CD14-positive monocyte (primary cell): ENCODE measurements around the gene ANKRD45. TPM values are rescaled to one million over a fixed set of nuclear protein-coding genes. Genes with fewer than 3 reads are reported as not detected.
"Not testable (repeated sequence)": the region's sequence is repeated elsewhere in the genome, so short reads cannot be mapped to it uniquely, and the experiment has no call there.

Source experiments
- DNase-seq, 3 donors: peaks; one replicate each; pipeline ENCODE4 v3.0.0-alpha.2; 2011 to 2022
- H2AFZ ChIP-seq: 2 replicates; pipeline ENCODE4 v1.6.0; 2012; ENCODE audit warnings: mild to moderate bottlenecking, low read depth, low read length, inconsistent platforms; ENCODE audit not compliant: insufficient read depth, poor library complexity, severe bottlenecking
- H3K27ac ChIP-seq, 2 donors: 1 replicate in 1 of 2; 2 replicates in 1 of 2; pipeline ENCODE4 v1.5.1; 2012 to 2013; ENCODE audit warnings: low read length in 2 of 2, control low read depth in 1 of 2, inconsistent platforms in 1 of 2, low read depth in 1 of 2, mild to moderate bottlenecking in 1 of 2
- H3K27me3 ChIP-seq, 2 donors: one replicate each; pipeline versions ENCODE4 v1.6.0 to v1.6.1; 2011 to 2013; ENCODE audit warnings: low read length in 2 of 2; ENCODE audit not compliant: control insufficient read depth in 2 of 2, insufficient read depth in 2 of 2
- H3K36me3 ChIP-seq, 2 donors: replicated peaks in 1 of 2; 1 replicate in 1 of 2; 2 replicates in 1 of 2; pipeline versions ENCODE4 v1.5.1 to v1.6.1; 2012 to 2013; ENCODE audit warnings: low read length in 2 of 2, control low read depth in 1 of 2, inconsistent platforms in 1 of 2, mild to moderate bottlenecking in 1 of 2; ENCODE audit not compliant: insufficient read depth in 2 of 2, control insufficient read depth in 1 of 2
- H3K4me1 ChIP-seq, 2 donors: 1 replicate in 1 of 2; 2 replicates in 1 of 2; pipeline versions ENCODE4 v1.5.1 to v1.6.1; 2012 to 2013; ENCODE audit warnings: low read length in 2 of 2, control low read depth in 1 of 2, inconsistent platforms in 1 of 2, mild to moderate bottlenecking in 1 of 2, moderate library complexity in 1 of 2; ENCODE audit not compliant: insufficient read depth in 2 of 2, control insufficient read depth in 1 of 2
- H3K4me2 ChIP-seq: replicated peaks from 2 replicates; pipeline ENCODE3; 2012; ENCODE audit warnings: low read length, moderate library complexity, mild to moderate bottlenecking; ENCODE audit not compliant: poor library complexity, severe bottlenecking; ENCODE audit errors: extremely low read depth
- H3K4me3 ChIP-seq, 3 experiments: fragments of 200-600 bp in 1 of 3; sonication (generic) in 1 of 3; replicated peaks in 1 of 3; 1 replicate in 2 of 3; 2 replicates in 1 of 3; pipeline ENCODE4 v1.5.1; 2011 to 2013; ENCODE audit warnings: low read length in 3 of 3, mild to moderate bottlenecking in 3 of 3, control low read depth in 2 of 3, low read depth in 2 of 3, inconsistent platforms in 1 of 3, moderate library complexity in 1 of 3
- H3K79me2 ChIP-seq: 2 replicates; pipeline ENCODE4 v1.6.0; 2012; ENCODE audit warnings: mild to moderate bottlenecking, control low read depth, inconsistent platforms, low read length, moderate library complexity; ENCODE audit not compliant: insufficient read depth
- H3K9ac ChIP-seq: 2 replicates; pipeline ENCODE4 v1.6.0; 2017; ENCODE audit warnings: low read length, mild to moderate bottlenecking; ENCODE audit not compliant: insufficient read depth, poor library complexity, severe bottlenecking
- H3K9me3 ChIP-seq, 2 donors: replicated peaks in 1 of 2; 1 replicate in 1 of 2; 2 replicates in 1 of 2; pipeline versions ENCODE4 v1.5.1 to v1.6.1; 2012 to 2013; ENCODE audit warnings: low read length in 2 of 2, control low read depth in 1 of 2; ENCODE audit not compliant: control insufficient read depth in 1 of 2, insufficient read depth in 1 of 2
- H4K20me1 ChIP-seq: 2 replicates; pipeline ENCODE4 v1.6.0; 2012; ENCODE audit warnings: mild to moderate bottlenecking, low read length, control low read depth, moderate library complexity; ENCODE audit not compliant: insufficient read depth
- H3K27ac Mint-ChIP-seq, 7 donors: one replicate each; pipeline ENCODE4 v1.8.0; 2020; ENCODE audit warnings: mild to moderate bottlenecking in 7 of 7, mixed read lengths in 7 of 7, moderate library complexity in 6 of 7, inconsistent platforms in 2 of 7
- H3K27me3 Mint-ChIP-seq, 3 donors: one replicate each; pipeline ENCODE4 v1.8.0; 2021 to 2022; ENCODE audit warnings: low read depth in 3 of 3, mild to moderate bottlenecking in 3 of 3, mixed read lengths in 3 of 3, moderate library complexity in 3 of 3, inconsistent platforms in 1 of 3
- H3K36me3 Mint-ChIP-seq, 2 donors: one replicate each; pipeline ENCODE4 v1.8.0; 2020; ENCODE audit warnings: mixed read lengths in 2 of 2, inconsistent platforms in 1 of 2, mild to moderate bottlenecking in 1 of 2
- H3K4me1 Mint-ChIP-seq: one replicate; pipeline ENCODE4 v1.8.0; 2020; ENCODE audit warnings: mild to moderate bottlenecking, mixed read lengths
- H3K4me3 Mint-ChIP-seq, 2 donors: one replicate each; pipeline ENCODE4 v1.8.0; 2020; ENCODE audit warnings: mild to moderate bottlenecking in 2 of 2, mixed read lengths in 2 of 2, moderate library complexity in 1 of 2
- H3K9me3 Mint-ChIP-seq, 7 donors: one replicate each; pipeline ENCODE4 v1.8.0; 2020 to 2022; ENCODE audit warnings: mixed read lengths in 7 of 7, mild to moderate bottlenecking in 6 of 7, moderate library complexity in 6 of 7, inconsistent platforms in 2 of 7
- WGBS: methylation state at CpG from one replicate; pipeline ENCODE4 v1.1.5; 2013; ENCODE audit warnings: missing lambda C conversion rate; ENCODE audit not compliant: insufficient coverage; 5-methylcytosine and 5-hydroxymethylcytosine counted together
- intact Hi-C, 2 donors: fragments of 100-400 bp; cut with micrococcal nuclease; formaldehyde crosslinking; loops; one replicate each; pipeline versions ENCODE4 v1.15.0 to v1.15.1; 2023
- polyA plus RNA-seq, 3 donors: library from polyadenylated mRNA; depleted of rRNA in 1 of 3; unstranded in 2 of 3; stranded (reverse) in 1 of 3; fragments of 300-500 nt in 2 of 3; fragments of >200 nt in 1 of 3; fragmentation: Illumina TruSeq in 2 of 3; gene quantifications; 1 replicate in 2 of 3; 2 replicates in 1 of 3; pipeline ENCODE4 v1.2.3, GENCODE V29; 2012 to 2021
- TF ChIP-seq, protein P1 (sequence below): fragments of 200-600 bp; IDR thresholded peaks from one replicate; pipeline ENCODE4 v1.8.0; 2022; ENCODE audit warnings: antibody characterized with exemption, mild to moderate bottlenecking

ANKRD45 gene
- polyA plus RNA-seq, 3 donors: not detected

DNA sequence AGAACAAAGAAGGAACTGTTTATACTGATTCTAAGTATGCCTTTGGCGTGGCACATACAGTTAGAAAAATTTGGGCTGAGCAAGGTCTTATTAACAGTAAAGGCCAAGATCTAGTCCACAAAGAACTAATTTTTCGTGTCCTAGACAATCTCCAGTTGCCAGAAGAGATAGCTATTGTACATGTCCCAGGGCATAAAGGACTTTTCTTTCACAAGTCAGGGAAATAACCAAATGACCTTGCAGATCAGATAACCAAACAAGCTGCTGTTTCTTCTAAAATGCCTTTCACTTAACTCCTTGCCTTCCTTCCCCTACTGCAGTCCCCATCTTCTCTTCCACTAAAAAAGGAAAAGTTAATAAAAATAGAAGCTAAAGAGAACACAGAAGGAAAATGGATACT, 30.5 kb downstream of the ANKRD45 start:
- DNase-seq: no peak
- H3K27ac ChIP-seq: no peak overlapping the region
- H4K20me1 ChIP-seq: no peaks in the 10 kb centered on the region
- Mint-ChIP-seq H3K4me3 (no peak overlapping the region), H3K4me1 (no peaks in the 10 kb centered on the region), H3K27ac (no peak overlapping the region), H3K9me3 (peaks cover 0 to 18% (median 6%) of the 10 kb centered on the region in 7 donors), H3K36me3 (no peaks in the 10 kb centered on the region), H3K27me3 (peaks cover 0 to 1% (median 0%) of the 10 kb centered on the region in 3 donors)
- H3K4me1 ChIP-seq: no peaks in the 10 kb centered on the region
- intact Hi-C loops: no loop called here
- no peaks in the 10 kb centered on the region for H3K27me3 ChIP-seq
- TF ChIP-seq, protein P1, sequence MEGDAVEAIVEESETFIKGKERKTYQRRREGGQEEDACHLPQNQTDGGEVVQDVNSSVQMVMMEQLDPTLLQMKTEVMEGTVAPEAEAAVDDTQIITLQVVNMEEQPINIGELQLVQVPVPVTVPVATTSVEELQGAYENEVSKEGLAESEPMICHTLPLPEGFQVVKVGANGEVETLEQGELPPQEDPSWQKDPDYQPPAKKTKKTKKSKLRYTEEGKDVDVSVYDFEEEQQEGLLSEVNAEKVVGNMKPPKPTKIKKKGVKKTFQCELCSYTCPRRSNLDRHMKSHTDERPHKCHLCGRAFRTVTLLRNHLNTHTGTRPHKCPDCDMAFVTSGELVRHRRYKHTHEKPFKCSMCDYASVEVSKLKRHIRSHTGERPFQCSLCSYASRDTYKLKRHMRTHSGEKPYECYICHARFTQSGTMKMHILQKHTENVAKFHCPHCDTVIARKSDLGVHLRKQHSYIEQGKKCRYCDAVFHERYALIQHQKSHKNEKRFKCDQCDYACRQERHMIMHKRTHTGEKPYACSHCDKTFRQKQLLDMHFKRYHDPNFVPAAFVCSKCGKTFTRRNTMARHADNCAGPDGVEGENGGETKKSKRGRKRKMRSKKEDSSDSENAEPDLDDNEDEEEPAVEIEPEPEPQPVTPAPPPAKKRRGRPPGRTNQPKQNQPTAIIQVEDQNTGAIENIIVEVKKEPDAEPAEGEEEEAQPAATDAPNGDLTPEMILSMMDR: no peak
- H3K9ac ChIP-seq: no peak overlapping the region
- H3K9me3 ChIP-seq: peaks cover 0 to 9% of the 10 kb centered on the region in 2 donors
- no peaks in the 10 kb centered on the region for H3K79me2 ChIP-seq
- no peak overlapping the region for H2AFZ ChIP-seq
- H3K4me3 ChIP-seq: no peak overlapping the region
- no peak overlapping the region for H3K4me2 ChIP-seq
- no peaks in the 10 kb centered on the region for H3K36me3 ChIP-seq
- 92% methylated on average over 2 of the region's 2 CpGs for WGBS

DNA sequence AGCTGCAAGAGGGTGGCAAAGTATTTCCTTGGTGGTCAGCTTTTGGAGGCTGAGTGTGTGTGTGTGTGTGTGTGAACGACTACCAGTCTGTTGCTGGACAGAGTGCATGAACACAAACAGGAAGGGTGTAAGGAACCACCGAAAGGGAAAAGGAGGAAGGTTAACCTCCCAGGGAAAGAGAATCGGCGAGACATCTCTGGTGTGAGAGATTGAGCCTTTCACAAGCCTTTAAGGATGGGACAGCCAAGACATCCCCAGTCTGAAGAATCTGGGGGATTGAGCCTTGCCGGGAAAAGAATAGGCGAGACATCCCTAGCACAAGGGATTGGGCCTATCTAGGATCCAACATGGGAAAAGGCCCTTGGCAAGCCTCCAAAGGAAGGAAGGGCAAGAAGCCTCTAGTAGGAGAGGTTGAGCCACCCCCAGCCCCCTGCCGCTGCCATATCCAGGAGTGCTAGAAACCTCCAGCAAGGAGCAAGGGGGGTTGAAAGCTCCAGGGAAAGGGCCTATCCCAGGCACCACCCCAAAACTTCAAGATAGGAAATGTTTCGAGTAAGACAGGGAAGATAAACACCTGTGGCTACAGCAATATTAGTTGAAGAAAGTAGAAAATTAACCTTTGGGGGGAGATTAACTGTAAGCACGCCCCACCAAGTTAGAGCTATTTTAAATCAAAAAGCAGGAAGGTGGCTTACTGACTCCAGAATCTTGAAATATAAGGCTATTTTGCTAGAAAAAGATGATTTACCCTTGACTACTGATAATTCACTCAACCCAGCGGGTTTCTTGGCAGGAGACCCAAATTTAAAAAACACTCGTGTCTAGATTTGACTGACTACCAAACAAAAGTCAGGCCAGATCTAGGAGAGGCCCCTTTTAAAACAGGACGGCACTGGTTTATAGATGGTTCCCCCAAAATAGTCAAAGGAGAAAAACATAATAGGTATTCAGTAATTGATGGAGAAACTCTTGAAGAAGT, 31.3 kb downstream of the ANKRD45 start:
- H2AFZ ChIP-seq: no peak overlapping the region
- no peak overlapping the region for H3K4me2 ChIP-seq
- H3K9me3 ChIP-seq: peaks cover 0 to 9% of the 10 kb centered on the region in 2 donors
- no peaks in the 10 kb centered on the region for H3K36me3 Mint-ChIP-seq
- no peaks in the 10 kb centered on the region for H3K4me1 Mint-ChIP-seq
- DNase-seq: no peak
- H3K4me1 ChIP-seq: no peaks in the 10 kb centered on the region
- no peak overlapping the region for H3K9ac ChIP-seq
- TF ChIP-seq, protein P1: no peak
- H3K4me3 ChIP-seq: no peak overlapping the region
- no peak overlapping the region for H3K27ac Mint-ChIP-seq
- intact Hi-C loops: no loop called here
- H3K79me2 ChIP-seq: no peaks in the 10 kb centered on the region
- peaks cover 0 to 18% (median 6%) of the 10 kb centered on the region in 7 donors for H3K9me3 Mint-ChIP-seq
- H3K27me3 ChIP-seq: no peaks in the 10 kb centered on the region
- H4K20me1 ChIP-seq: no peaks in the 10 kb centered on the region
- peaks cover 0 to 1% (median 0%) of the 10 kb centered on the region in 3 donors for H3K27me3 Mint-ChIP-seq
- 97% methylated on average over 7 of the region's 12 CpGs for WGBS
- no peaks in the 10 kb centered on the region for H3K36me3 ChIP-seq
- no peak overlapping the region for H3K4me3 Mint-ChIP-seq
- no peak overlapping the region for H3K27ac ChIP-seq

DNA sequence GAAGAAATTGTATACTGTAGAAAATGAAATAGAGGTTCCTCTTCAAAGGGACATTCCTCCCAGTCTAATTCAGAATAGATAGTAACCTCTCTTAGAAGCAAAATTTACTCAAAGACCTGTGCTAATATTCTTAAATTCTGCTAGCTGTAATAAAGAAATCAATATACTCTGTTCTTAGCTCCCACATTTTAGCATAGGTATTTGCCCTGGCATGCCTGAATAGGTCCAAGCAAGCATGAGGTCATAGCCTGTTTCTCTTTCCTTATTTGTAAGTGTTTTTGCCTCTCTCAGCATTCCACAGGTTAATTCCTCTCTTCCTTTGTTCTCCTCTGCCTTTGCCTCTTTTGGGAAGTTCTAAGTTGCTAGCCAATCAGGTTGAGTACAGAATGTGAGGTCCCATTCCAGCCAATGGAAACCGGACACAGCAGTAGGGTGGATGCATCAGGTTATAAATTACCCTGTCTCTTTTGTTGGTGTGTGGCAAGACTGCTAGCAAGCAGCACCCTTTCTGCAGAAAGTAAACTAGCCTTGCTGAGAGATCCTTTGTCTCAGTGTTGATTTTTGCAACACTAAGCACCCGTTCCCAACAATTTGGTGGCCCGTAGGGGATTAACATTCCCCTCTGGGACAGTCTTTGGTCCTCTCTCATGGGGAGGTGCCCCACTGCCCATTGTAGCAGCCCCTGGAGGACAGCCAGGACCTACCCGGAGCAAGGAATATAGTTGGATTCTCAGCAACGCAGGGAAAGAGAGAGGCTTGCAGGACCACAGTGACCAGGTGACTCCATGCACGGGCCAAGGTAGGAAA, 32.2 kb downstream of the ANKRD45 start:
- peaks cover 0 to 10% (median 7%) of the 10 kb centered on the region in 7 donors for H3K9me3 Mint-ChIP-seq
- H2AFZ ChIP-seq, intact Hi-C loops: not testable (repeated sequence)

More for the DNA sequence above, 32.2 kb downstream of the ANKRD45 start:
- H3K79me2 ChIP-seq, H3K4me3 ChIP-seq, H3K4me3 Mint-ChIP-seq, H3K9me3 ChIP-seq, H3K36me3 Mint-ChIP-seq, H3K4me1 ChIP-seq, H3K4me2 ChIP-seq, H3K27me3 Mint-ChIP-seq, H3K9ac ChIP-seq, H4K20me1 ChIP-seq, H3K36me3 ChIP-seq, H3K27ac ChIP-seq, DNase-seq, H3K27me3 ChIP-seq, H3K4me1 Mint-ChIP-seq: not testable (repeated sequence)
- WGBS: 98% methylated on average over 5 of the region's 6 CpGs
- peak overlapping the region in 1 of 7 donors; percentile 16 for H3K27ac Mint-ChIP-seq
